Right hindlimb (tissue), 1 donor: ENCODE results near the gene PPP1R1B.

Experiments used
- DNase-seq: peaks from one replicate; pipeline ENCODE4 v3.0.0-alpha.2; 2018

Gene PPP1R1B

DNA sequence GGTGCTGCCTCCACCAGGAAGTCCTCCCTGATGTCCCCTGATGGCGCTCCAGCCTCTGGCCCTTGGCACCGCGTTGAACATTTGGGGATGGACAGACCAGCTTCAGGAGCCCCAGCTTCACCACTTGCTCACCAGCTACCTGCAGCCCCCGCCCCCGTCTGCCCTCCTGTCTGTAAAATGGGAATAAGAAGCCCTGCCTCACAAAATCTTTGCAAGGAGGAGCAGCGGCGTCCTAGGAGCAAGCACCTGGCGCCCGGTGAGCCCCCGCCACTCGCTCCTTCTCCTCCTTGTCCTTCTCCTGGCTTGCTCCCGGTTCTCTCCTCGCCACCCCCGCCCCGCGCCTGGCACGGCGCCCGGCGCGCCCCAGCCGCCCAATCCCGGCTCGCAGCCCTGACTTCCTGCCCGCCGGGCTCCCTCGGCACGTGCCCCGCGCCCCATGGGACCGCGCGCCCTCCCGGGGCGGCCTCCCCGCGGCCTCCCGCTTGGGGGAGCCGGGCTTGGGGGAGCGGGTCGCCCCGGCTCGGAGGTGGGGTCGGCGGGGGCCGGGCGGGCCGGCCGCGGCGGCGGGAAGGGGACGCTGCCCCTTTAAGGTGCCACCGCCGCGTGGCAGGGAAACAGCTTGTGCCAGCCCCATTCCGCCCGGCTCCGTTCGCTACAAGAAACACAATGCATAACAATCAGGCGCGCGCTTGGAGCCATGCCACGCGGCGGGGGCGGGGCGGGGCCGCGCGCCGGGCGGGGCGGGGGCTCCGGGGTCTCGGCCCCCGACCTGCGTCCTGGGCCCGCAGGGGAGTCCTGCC lies 9.1 kb upstream of the PPP1R1B start:
- peak; percentile 69 for DNase-seq

DNA sequence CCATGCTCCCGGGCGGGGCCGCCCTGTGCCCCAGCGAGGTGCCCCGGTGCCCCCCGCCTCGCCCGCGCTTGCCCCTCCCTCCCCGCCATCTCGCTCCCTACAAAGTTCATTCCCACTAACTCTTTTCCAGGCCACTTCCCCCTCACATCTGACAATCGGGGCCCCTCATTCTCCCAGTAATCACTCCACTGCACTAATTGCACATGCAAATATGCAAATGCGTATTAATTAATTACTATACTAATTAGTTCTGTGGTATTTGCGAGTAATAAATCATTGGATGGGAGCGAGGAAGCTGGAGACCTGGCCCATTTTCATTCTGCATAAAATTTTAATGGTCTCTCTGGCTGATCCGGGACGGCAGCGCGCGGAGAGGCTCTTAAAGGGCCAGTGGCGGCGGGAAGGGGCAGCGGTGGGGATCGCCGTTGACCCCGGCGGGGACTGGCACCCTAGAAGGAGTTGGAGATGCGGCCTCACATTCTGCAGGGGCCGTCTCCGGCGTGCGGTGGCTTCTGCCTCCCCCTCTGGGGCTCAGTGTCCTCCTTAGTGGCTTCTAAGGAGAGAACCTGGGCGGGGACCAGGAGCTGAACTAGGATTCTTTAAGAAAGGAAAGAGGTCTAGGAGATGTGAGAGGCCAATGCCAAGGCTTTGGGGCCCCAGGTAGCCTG lies 8.4 kb upstream of the PPP1R1B start:
- peak; percentile 41 for DNase-seq

DNA sequence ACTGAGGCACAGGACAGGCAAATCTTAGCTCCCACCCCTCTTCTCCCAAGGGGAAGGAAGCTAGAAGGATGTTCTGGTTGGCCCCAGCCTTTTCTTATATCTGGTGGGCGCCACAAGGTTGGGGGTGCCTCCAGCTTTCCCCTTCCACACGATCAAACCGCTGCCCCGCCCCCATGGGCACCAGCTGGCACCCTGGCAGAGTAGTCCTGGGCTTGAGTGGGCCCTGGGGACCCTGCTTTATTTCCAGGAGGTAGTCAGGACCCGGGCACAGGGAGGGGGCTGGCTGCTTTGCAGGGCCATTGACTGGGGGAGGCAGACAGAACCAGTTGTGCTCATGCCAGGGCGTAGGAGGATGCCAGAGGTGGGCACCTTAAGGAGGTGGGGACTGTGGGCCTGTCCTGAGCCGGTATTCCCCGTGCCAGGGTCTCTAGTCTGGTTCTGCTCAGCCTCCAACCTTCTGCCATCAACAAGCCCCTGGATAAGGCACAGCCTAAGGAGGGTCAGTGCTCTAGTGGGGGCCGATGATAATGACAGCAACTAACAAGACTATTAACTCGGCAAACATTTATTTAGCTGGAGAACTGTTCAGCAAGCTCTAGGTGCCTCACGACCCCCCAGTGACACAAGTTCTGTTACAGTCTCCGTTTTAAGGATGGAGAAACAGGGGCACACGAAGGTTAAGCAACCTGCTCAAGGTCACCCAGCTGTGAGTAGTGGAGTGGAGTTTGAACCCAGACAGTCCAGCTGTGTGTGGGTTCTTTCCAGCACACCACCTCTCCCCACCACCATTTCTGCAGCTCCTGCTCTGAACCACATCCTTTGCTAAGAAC lies 7.6 kb upstream of the PPP1R1B start:
- no peak for DNase-seq

DNA sequence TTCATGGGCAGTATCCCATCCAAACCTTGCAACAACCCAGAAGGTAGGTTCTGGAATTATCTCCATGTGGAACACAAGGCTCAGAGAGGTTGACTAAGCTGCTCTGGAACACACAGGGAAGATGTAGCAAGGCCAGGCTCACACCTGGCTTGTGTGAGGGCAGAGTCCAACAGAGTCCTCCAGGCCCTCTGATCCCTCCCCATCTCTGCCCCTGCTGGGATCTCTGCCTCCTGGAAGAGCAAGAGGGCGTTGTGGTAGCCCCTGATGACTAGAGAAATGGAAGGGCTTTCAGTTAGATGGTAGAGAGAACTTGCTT lies 7.0 kb upstream of the PPP1R1B start:
- no peak for DNase-seq

DNA sequence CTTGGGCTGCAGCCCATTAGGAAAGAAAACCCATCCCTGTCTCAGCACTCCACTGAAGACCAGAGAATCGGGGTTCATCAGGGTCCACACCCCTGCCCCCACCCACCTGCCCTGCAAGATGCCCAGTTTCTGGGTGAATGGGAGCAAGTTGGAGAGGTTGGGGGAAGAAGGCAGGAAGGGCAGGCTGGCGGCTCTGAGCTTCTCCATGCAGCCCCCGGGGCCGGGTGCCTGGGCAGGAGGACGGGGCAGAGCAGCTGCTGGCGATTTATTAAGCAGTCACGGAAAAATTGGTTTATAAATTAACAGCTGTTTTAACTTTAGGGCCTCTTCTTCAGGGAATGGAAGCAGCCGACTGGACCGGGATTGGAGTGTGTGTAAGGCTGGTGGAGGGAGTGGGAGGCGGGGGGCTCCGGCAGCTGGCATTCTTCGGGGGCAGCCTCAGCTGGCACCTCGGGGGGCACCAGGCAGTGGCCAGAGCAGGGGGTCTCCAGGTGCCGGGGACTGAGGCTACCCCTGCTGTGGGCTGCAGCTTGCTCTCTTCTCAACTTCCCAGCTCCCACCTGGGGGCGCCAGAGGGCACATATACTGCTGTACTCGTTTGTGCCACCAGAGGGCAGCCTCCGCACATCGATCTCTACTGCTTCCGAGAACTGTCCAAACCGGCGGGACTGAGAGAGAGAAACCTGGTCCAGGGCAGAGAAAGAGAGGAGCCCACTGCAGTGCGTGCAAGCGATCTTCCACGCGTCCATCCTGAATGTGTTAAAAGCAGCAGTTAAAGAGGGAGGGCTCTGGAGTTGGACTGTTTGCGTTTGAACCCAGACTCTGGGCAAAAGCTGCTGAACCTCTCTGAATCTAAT lies 5.0 kb upstream of the PPP1R1B start:
- DNase-seq, result peak; percentile 91

DNA sequence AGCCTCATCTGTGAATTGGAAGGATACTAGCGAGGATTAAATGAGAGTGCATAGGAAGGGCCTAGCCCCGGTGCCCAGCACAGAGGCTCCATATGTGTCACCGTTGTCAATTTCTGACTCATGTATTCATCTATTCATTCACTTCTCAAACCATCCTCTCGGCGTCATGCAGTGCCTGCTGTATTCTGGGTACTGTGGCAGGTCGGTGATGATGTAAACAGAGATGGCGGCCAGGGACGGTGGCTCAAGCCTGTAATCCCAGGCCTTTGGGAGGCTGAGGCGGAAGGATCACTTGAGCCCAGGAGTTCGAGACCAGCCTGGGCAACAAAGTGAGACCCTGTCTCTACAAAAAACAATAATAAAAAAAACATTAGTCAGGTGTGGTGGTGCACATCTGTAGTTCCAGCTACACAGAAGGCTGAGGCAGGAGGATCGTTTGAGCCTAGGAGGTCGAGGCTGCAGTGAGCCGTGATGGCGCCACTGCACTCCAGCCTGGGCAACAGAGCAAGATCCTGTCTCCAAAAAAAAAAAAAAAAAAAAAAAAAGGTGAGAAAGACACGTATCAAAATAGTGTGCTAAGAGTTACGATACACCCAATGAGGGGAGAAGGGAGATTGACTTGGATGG lies 4.3 kb upstream of the PPP1R1B start:
- no peak for DNase-seq

DNA sequence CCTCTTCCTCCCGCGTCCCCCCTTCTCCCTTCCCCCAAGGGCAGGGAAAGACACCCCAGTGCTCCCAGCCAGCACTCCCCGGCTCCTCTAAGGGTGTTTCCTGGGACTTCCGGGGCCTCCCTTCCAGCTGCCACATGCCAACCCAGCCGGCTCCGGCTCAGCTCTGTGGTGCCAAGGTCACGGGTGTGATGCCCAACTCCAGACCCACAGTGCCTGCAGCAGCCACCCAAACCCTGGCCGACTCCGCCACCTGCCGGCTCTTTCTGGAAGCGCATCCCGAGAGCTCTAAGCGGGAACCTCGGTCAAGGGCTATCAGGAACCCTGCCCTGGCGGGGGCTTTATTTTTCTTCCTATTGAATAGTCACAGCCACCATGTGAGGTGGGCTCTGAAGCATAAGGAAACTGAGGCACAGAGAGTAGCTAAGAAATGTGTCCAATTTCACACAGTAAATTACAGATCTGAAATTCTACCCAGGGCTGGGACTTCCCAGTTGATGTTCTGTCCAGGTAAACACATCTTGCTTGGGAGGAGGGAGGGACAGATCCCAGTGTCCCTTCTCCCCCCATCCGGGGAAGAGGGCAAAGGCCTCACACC lies 3.3 kb upstream of the PPP1R1B start:
- peak; percentile 83 for DNase-seq

DNA sequence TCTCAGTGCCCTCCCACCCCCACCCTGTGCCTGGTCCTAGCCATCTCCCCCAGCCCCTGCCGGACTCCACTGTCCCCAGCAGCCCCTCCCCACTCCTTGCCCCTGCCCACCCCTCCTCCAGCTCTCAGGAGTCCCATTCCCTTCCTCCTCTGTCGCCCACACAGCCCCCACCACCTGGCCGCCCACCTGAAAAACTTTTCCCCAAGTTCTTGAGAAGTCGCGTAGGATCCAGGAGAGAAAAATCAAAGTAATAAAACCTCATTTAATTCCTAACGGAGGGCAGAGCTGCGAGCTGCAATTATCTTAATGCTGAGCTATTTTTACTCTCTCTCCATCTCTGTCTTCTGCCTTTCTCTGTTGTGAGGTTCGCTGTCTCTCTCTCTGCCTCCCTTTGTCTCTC lies 2.4 kb upstream of the PPP1R1B start:
- DNase-seq, result no peak

DNA sequence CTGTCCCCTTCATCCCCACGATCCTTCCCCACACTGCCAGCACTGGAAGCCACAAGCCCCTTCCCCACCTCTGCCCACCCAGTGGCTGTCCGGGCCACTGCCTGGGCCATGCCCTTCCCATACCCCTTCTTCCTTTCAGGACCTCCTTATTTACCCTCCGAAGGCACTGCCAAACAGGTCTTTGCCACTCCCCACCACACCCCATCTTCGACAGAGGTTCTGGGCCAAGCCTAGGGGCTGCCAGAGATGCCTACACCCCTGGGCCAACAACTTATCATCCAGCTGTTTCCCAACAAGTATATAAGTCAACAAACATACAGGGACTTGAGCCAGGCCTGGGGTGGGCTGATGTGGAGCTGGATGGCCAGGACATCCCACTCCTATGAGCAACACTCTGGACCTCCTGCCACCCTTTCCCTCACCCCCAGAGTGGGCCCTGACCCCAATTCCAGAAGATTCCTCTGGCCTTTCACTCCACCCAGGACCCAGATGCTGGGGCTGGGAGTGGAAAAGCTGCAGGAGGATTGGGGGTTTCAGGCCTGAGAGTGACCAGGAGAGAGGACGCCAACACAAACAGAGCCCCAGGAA lies 1.5 kb upstream of the PPP1R1B start:
- no peak for DNase-seq

DNA sequence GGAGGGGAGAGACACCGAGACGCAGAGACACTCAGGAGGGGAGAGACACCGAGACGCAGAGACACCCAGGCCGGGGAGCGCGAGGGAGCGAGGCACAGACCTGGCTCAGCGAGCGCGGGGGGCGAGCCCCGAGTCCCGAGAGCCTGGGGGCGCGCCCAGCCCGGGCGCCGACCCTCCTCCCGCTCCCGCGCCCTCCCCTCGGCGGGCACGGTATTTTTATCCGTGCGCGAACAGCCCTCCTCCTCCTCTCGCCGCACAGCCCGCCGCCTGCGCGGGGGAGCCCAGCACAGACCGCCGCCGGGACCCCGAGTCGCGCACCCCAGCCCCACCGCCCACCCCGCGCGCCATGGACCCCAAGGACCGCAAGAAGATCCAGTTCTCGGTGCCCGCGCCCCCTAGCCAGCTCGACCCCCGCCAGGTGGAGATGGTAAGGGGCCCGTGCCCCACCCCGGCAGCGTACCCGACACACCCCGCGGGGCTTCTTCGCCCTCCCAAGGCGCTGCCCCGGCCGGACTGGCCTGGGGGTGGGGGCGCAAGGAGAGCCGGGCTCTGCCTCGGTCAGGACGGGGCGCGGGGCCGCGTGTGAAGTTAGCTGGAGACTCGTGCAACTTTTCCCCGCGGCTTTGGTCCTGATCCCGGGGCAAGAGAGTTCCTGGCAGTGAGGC lies 427 bp downstream of the PPP1R1B start:
- no peak for DNase-seq

DNA sequence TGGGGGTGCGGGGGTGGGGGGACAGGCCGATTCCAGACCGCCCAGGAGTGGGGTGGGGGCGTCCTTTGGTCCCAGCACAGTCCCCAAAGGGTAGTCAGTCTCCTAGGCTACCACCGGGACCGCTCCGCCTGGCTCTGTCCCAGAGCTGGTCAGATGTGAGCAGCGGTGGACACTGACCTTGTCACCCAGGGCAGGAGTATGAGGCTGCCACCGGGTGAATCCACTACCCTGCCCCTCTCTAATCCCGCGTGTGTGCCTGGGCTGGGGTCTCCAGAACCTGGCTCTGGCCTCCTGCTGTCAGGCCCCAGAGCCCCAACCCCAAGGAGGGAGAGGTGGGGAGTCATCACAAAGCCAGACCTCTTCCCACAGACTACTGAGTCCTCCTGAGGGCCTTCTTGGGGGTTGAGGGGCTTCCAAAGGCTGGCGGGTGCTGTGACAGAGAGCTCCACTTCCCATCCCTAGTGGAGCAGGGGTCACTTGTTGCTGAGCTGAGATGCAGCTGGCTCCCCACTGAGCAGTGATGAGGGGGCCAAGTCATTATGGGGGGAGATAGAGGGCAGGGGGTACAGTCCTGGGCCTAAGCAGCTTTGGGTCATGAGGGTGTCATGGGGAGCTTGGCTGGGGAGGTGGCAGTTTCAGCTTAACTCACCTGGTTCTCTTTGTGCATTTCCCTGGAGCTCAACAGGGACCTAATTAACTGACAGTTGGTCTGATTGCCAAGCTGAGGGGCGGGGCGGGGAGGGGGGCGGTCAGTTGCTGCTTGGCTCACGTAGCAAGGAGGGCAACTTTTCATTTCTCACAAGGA lies 1.2 kb downstream of the PPP1R1B start:
- DNase-seq, result no peak

DNA sequence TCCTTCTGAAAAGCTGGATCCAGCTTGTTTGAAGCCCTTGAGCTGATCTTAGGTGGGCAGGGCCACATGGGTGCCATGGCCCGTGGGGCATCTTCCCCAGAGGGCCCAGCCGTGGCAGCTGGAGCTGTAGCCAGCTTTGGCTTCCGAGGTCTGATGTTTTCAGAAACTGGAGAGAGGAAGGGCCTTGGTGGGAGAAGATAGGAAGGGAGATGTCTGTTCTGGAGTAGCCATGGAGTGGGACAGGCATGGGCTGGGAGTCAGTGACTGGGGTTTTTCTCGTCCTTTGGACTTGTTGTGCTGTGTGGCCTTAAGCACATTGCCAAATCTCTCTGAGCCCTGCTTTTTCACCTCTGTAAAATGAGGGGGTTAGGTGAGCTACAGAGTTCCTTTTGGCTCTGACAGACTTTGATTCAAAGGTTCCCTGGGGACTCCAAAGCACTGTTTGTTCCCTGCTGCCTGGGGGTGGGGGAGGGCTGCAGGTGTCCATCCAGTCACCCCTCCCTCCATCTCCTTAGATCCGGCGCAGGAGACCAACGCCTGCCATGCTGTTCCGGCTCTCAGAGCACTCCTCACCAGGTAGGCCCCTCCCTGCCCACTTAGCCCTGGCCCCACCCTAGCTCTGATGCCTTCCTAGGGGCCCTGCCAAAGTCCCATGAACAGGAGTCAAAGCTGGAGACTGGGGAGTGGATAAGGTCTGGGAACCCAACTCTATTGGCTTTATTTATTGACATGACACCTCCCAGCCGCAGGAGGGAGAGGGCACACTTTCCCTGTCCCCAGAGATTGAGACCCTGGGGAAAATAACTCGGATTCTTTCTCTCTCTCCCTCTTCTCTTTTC lies 2.1 kb downstream of the PPP1R1B start:
- DNase-seq, result no peak

DNA sequence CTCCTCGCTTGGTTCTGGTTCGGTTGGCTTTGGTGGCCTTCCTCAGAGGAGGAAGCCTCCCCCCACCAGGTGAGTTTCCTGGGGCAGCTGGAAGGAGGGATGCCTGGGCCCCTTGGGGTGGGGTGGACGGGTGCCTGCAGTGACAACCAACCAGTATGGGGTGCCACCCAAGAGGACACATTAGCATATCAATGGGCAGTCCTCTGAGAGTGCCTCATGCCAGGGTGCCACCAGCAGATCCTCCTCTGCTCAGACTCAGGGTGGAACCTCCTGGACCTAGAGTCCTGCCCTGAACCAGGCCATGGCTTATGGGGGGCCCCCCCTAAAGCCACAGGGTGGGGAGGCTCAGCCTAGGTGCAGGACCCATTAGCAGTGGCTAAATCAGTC lies 2.7 kb downstream of the PPP1R1B start:
- no peak for DNase-seq

DNA sequence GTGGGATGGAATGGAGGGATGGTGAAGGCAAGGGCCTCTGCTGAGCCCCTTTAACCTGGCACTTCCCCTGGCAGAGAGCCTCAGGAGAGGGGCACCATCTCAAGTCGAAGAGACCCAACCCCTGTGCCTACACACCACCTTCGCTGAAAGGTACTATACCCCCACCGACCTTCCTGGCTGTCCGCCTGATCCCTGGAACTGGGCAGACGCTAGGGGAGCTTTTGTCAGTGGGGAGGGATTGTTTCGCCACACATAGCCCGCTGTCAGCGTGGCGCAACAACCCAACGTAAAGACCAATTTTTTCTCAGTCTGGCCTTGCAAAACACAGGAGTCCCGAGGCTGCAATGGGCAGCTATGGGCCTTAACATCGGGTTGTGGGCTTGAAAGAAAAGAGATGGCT lies 3.1 kb downstream of the PPP1R1B start:
- DNase-seq, result no peak

DNA sequence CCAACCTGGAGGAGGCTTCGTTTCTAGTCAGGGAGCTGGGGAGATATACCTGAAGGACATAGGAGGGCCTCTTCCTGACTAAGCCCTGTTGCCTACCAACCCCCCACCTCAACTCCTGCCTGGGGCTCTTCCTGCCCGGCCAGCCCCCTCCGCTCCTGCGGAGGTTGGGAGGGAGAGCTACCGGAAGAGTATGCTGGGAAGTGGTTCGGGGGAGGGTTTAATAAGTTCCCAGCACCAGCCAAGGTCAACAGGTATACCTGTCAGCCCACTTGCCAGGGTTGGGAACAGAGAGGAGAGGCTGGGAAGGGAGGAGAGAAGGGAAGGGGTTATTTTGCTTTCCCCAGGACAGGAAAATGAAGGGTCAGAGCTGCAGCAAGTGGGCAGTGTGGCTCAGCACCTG lies 4.7 kb downstream of the PPP1R1B start:
- no peak for DNase-seq

DNA sequence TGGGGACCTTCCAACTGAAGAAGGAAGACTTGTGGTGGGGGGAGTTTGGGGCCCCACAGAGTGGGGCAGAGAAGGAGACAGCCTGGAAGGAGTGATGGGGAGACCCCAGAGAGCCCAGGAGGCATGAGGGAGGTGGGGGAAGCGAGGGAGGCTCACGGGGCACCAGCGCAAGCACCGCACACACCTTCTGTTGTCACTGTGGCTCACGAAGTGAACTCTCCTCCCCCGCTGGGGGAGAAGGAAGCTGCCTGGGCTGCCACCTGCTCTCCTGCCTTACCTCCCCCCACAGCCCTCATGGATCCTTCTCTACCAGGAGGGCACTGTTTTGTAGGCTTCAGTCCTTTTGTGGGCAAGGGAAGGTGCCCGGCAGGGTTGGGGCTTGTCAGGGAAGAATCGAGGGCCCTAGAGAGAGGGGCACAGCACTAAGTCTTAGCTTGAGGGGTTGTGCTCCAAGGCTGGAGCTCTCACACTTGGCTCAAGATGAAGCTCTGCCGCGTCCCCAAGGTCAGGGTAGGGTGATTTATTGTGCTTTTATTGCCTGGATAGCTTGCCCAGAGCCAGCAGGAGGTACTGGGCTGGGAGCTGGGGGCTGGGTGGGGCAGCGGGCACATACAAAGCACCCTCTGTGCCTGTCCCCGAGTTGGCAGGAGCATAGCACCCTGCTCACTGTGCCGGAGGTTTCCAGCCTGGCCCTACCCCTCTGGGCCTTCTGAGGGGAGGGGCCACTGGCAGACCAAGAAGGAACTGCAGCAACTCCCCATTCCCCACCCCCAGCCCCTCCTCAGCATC lies 5.6 kb downstream of the PPP1R1B start:
- DNase-seq, result peak; percentile 47

DNA sequence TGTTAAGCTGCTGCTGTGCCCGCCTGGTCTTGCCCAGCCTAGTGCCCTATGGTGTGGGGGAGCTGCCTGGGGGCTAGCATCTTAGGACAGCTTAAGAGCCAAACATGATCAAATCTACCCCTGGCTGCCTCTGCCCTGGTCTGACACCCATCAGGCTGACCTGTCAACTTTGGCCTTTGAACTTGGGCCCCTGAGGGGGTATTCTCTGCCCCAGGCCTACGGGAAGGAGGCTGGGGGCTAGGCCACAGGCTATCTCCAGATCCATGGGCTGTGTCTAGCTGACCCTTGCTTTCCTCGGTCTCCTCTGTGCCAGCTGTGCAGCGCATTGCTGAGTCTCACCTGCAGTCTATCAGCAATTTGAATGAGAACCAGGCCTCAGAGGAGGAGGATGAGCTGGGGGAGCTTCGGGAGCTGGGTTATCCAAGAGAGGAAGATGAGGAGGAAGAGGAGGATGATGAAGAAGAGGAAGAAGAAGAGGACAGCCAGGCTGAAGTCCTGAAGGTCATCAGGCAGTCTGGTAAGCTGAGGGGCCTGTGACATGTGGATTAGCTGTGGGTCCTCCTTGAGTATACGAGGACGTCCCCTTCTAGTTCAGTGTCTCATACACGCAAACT lies 6.9 kb downstream of the PPP1R1B start:
- no peak for DNase-seq

DNA sequence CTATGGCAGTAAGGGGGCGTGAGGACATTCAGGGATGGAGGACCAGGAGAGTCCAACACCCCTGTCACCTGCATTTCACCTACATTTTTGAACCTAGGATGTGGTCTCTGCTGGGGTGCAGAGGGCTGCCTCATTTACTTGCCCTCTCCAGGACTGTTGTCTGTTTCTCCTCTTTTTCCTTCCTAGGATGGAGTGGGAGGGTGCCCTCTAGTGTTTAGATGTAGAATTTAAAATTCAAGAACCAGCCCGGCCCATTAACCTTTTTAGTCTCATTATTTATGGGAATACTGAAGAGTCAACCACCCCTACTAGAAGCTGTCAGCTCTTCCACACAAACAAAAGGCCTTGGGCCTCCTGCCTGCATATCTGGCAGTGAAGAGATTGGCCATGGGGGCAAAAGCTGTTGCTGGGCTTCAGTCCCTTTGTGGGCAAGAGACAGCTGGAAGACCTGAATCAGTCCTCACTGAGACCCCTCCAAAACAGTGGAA lies 7.7 kb downstream of the PPP1R1B start:
- no peak for DNase-seq
